ENCODE data around the gene LIMCH1.

DNA sequence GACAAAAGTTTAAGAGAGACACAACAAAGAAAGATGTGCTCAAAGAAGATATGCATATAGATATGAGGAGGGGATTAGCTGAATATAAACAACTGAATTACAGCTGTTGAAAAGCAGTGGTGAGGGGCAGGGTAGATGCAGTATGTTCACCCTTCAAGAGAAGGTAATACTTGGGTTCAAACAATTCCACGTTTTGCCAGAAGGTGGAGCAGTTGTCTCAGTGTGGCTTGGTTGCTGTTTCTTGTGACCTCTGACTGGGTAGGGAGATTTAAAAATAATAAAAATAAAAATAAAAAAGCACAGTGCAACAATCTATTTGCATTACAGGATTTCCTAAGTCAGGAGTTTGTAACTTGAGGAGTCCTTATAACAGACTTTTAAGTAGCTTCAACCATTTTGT, 187.3 kb downstream of the LIMCH1 start:
- TF ChIP-seq, protein P1, sequence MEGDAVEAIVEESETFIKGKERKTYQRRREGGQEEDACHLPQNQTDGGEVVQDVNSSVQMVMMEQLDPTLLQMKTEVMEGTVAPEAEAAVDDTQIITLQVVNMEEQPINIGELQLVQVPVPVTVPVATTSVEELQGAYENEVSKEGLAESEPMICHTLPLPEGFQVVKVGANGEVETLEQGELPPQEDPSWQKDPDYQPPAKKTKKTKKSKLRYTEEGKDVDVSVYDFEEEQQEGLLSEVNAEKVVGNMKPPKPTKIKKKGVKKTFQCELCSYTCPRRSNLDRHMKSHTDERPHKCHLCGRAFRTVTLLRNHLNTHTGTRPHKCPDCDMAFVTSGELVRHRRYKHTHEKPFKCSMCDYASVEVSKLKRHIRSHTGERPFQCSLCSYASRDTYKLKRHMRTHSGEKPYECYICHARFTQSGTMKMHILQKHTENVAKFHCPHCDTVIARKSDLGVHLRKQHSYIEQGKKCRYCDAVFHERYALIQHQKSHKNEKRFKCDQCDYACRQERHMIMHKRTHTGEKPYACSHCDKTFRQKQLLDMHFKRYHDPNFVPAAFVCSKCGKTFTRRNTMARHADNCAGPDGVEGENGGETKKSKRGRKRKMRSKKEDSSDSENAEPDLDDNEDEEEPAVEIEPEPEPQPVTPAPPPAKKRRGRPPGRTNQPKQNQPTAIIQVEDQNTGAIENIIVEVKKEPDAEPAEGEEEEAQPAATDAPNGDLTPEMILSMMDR (conservative IDR thresholded peaks at IDR 0.05; ENCODE audit: low read length) = peak; percentile 42
- TF ChIP-seq EZH2phosphoT487 (IDR thresholded peaks at IDR 0.05; ENCODE audit: borderline replicate concordance) = no peak

All from Loucy (cell line).